Stimulated activated CD4-positive, alpha-beta T cell treated with anti-CD3 and anti-CD28 coated beads, Interleukin-1b, Interleukin-23, amount 100 ng/mL, for 24 hours (primary cell): ENCODE results near the gene BGLAP.
"Not testable (repeated sequence)": the region's sequence is repeated elsewhere in the genome, so short reads cannot be mapped to it uniquely, and the experiment has no call there.

ENCODE experiments used
- DNase-seq, 4 experiments: peaks; one replicate each; pipeline ENCODE4 v3.0.0-alpha.2; 2020; ENCODE audit warnings: low read depth in 4 of 4, low spot score in 1 of 4

Gene BGLAP

DNA sequence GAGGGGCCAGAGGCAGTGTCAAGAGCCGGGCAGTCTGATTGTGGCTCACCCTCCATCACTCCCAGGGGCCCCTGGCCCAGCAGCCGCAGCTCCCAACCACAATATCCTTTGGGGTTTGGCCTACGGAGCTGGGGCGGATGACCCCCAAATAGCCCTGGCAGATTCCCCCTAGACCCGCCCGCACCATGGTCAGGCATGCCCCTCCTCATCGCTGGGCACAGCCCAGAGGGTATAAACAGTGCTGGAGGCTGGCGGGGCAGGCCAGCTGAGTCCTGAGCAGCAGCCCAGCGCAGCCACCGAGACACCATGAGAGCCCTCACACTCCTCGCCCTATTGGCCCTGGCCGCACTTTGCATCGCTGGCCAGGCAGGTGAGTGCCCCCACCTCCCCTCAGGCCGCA is at the start of gene BGLAP:
BGLAP (plus strand) TSS at position 259 of the 400 bp plus-strand sequence; CDS start at position 307, 48 bp downstream.
- no peak for DNase-seq

DNA sequence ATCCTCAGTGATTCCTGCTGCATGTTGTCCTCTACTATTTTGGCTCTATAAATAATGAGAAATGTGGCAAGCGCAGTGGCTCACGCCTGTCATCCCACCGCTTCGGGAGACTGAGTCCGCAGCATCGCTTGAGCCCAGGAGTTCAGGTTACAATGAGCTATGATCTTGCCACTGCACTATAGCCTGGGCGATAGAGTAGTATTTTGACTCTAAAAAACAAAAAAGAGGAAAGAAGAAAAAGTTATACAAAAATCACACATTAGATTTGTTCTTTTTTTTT is 48.8 kb upstream of the BGLAP start:
- no peak for DNase-seq

DNA sequence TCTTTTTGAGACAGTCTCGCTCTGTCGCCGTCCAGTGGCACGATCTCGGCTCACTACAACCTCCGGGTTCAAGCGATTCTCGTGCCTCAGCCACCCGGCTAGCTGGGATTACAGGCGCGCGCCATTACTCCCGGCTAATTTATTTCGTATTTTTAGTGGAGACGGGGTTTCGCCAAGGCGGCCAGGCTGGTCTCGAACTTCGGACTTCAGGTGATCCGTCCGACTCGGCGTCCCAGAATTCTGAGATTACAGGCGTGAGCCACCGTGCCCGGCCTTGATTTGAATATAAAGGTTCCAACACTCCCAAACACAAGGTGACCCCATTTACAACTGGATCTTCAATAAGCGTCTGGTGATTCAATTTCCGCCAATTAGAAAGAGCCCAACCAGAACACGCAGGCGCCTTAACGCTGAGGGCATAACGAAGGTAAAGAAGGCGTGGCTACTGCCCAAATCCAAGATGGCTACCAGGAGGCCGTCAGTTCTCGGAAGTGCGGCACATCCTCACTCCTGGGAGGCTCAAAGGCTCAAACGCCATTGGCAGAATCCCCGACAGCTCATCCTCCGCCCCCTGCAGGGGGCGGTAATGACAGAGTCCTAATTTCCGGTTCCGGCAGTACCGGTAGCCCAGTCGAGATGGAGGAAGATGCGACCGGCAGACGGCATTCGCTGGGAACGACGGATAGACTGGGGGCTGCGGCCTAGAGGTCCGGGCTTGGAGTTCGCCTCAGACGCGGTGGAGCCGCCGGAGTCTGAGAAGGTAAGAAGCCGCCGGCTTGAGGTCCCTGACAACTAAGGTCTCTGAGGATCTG is 48.3 kb upstream of the BGLAP start, which contains the start of gene SLC25A44:
SLC25A44 (plus strand) TSS at position 617 of the 812 bp plus-strand sequence. CDS start 5,744 bp downstream, outside the sequence.
- DNase-seq = peak; percentile 77 to 96 (median 90)

DNA sequence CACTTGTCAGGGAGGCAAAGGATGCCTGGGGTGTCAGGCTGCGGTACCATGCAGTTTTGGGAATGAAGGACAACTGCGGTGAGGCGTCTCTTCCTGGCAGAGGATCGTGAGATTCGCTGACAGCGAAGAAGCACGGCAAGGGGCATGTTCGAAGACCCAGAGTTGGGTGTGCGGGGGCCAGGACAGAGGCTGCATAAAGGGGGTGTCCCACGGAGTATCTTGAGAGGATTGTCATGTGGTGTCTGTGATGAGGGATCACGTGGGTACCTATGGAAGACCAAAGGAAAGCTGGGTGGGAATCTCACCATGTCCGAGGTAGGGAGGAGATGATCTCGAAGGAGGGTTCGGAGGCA is 47.7 kb upstream of the BGLAP start:
- no peak for DNase-seq

DNA sequence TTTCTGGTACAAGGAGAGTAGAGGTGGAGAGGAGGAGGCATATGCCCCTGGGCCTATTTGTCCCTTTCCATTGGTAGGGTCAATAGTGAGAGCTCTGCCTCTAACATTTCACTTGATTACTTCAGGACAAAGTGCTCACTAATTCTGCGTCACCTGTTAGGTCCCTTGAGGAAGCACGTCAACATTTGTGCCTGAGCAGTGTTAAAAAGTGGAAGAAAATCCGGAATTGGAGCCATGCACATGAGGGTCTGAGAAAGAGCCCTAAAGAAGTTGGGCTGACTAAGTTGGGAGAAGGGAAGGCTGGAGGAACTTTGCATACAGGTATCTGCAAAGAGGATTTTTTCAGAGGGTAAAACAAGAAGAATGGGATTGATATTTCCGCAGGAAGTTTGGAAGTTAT is 46.1 kb upstream of the BGLAP start:
- DNase-seq = no peak

DNA sequence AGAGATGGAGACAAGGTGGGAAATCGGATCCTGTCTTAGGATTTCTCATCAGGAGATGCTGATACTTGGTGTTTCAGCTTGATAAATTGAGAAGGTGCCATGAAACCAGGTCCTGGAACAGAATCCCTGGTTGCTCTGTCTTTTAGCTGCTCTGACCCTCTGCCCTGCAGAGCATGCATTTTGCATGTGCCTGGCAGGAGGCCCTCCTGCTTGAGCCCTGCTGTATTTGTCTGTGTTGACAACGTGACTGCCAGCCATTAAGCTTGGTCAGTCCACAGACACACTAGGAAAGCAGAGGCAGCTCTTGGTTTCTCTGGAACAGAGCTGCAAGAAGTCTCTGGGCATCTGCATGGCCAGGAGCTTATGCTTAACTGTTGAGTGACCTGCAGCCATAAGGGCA is 45.5 kb upstream of the BGLAP start:
- no peak for DNase-seq

DNA sequence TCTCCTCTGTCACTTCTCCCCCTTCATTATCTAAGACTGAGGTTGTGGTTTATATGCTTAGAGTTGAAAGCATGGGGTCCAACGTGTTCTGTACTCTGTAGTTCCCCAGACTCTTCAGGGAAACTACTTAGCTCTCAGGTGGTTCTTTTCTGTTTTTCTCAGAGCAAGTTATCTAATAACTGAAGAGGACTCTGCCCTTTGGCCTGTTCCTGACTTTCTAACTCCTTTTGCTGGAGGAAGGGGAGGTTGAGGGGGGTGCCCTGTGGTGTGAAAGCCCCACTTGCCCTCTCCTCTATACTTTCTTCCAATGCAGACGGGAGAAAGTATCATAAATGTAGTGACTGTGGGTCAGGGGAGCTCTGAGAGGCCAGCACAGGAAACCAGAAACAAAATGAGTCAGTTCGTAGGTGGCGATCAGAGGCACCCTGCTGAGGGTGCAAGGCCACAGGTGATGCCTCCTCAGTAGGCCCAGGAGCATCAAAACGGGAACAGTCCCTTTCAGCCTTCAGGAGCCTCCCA is 43.1 kb upstream of the BGLAP start:
- peak in 1 of 4 experiments; percentile 34 for DNase-seq

DNA sequence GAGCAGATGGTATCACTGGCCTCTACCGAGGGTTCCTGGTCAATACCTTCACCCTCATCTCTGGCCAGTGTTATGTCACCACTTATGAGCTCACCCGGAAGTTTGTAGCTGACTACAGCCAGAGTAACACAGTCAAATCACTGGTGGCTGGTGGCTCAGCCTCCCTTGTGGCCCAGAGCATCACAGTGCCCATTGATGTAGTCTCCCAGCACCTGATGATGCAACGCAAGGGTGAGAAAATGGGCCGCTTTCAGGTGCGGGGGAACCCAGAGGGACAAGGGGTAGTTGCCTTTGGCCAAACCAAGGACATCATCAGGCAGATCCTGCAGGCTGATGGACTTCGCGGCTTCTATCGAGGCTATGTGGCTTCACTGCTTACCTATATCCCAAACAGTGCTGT is 41.9 kb upstream of the BGLAP start:
- DNase-seq = no peak

DNA sequence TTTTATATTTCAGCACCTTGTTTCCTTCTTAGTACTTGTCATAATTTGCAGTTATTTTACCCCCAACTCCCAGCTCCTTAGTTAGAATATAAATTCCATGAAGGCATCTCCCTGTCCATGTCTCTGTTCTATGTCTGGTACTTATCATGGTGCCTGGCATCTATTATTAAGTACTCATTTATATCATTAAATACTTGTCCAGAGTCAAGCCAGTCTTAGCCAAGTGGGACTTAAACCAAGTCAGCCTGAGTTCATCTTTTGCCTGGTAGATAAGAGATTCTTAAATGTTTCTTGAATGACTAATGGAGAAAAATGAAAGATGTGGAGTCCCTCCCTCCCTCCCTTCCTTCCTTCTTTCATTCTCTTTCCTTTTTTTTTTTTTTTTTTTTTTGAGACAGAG is 38.7 kb upstream of the BGLAP start:
- DNase-seq = no peak

DNA sequence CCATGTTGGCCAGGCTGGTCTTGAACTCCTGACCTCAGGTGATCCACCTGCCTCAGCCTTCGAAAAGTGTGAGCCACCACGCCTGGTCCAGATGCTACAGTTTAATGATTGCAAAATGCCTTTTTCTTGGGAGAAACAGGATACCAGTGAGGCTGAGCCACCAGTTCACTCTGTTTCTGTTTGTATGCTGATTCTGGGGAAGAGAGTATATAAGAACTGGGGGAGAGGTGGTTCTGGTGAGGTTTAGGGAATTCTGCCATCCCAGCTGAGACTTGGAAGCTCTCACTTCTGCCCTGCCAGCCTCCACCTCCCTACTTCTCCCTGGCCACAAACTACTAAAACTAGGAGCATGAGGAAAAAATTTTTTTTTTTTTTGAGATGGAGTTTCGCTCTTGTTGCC is 37.3 kb upstream of the BGLAP start:
- DNase-seq = no peak

DNA sequence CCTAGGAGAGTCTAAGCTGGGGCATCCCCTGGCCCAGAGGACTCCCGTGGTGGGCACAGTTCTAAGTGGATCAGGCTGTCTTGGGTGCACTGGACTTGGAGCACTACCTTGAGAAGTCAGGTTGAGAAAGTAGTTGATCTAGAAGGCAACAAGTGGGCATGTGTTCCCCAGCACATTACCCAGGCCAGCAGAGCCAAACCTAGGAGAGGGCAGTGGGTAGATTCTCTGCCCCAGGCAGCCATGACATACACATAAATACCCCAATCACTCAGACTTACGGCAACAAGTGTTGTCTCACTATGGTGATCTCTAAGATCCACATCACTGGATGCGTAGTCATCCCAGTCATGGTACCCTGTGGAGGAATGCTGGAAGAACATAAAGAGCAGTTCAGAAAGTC is 30.7 kb upstream of the BGLAP start:
- DNase-seq = no peak

DNA sequence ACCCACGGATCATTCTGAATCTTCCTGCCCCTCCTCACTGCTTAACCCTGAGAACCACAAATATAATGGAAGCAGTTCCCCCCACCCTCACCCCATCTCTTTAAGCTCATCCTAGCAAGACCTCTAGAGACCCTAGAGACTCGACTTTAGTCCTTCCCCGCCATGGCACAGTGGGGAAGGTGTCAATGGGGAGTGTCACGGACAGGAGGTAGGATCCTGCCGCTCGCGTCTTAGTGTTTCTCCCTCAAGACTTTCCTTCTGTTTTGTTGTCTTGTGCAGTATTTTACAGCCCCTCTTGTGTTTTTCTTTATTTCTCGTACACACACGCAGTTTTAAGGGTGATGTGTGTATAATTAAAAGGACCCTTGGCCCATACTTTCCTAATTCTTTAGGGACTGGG is 29.9 kb upstream of the BGLAP start:
- no peak for DNase-seq

DNA sequence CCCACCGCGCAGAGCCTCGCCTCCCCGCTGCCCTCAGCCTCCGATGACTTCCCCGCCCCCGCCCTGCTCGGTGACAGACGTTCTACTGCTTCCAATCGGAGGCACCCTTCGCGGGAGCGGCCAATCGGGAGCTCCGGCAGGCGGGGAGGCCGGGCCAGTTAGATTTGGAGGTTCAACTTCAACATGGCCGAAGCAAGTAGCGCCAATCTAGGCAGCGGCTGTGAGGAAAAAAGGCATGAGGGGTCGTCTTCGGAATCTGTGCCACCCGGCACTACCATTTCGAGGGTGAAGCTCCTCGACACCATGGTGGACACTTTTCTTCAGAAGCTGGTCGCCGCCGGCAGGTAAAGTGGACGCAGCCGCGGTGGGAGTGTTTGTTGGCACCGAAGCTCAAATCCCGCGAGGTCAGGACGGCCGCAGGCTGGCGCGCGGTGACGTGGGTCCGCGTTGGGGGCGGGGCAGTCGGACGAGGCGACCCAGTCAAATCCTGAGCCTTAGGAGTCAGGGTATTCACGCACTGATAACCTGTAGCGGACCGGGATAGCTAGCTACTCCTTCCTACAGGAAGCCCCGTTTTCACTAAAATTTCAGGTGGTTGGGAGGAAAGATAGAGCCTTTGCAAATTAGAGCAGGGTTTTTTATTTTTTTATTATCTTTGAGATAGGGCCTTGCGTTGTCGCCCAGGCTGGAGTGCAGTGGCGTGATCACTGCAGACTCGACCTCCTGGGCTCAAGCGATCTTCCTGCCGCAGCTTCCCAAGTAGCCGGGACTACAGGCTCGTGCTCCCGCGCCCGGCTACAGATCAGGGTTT is 28.9 kb upstream of the BGLAP start, which contains the start of gene PMF1:
PMF1 (plus strand) TSS at position 175 of the 811 bp plus-strand sequence; CDS start at position 184, 9 bp downstream.
- peak; percentile 87 to 98 (median 94) for DNase-seq

DNA sequence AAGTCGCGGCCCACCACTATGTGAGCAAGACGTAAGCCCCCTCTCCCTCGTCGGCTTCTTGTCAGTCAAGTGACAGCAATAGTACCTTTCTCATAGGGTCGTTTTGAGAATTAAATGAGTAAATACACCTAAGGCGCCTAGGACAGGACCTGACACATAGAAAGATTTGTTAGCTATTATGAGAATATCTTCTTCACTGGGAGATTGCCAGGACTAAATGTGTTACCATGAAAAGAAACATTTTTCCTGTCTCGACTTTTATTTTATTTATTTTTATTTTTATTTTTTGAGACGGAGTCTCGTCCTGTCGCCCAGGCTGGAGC is 28.4 kb upstream of the BGLAP start:
- no peak for DNase-seq

DNA sequence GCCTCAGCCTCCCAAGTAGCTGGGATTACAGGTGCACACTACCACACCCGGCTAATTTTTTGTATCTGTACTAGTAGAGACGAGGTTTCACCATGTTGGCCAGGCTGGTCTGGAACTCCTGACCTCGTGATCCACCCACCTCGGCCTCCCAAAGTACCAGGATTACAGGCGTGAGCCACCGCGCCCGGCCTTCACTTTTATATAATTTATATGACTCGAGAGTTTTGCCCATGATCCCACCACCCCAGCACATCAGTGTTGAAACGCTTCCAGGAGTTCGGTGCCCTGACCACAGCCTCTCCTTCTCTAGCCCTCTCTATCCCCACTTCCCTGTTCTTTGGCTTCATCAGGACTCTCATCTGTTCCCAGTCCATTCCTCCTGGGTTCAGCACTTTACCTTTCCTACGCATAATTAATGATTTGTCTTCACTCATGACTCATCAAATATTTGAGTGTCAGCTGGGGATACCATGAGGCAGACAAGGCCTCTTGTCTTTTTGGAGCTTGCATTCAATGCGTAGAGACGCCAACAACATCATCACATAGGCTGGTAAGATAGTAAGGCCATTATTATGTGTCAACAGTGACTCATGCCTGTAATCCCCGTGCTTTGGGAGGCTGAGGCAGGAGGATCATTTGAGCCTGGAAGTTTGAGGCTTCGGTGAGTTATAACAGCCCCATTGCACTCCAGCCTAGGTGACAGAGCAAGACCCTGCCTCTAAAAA is 27.8 kb upstream of the BGLAP start:
- DNase-seq = peak in 1 of 4 experiments; percentile 30

DNA sequence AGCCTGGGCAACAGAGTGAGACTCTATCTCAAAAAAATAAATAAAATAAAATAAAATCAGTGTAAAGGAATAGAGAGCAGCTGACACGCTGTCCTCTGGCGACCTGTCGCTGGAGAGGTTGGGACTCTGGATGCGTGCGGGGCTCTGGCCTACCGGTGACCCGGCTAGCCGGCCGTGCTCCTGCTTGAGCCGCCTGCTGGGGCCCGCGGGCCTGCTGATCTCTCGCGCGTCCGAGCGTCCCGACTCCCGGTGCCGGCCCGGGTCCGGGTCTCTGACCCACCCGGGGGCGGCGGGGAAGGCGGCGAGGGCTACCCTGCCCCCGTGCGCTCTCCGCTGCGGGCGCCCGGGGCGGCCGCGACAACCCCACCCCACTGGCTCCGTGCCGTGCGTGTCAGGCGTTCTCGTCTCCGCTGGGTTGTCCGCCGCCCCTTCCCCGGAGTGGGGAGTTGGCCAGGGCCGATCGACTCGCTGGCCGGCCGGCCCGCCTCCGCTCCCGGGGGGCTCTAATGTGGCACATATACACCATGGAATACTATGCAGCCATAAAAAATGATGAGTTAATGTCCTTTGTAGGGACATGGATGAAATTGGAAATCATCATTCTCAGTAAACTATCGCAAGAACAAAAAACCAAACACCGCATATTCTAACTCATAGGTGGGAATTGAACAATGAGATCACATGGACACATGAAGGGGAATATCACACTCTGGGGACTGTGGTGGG is 25.5 kb upstream of the BGLAP start:
- DNase-seq = not testable (repeated sequence)

DNA sequence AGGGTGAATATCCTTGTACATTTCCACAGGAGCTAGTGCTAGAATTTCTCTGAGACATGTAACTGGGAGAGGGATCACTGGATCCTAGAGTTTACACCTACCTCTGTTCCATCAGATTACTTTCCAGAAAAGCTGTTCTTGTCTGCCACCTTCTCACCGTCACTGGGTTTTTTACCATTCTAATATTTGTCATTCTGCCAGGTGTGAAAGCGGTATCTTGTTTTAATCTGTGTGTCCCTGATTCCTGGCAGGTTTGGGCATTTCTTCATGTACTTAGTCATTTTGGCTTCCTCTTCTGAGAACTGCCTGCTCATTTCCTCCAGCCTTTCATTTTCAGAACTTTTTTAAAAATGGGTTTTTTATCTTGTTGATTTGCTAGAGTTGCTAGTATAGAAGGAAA is 24.1 kb upstream of the BGLAP start:
- DNase-seq = no peak

DNA sequence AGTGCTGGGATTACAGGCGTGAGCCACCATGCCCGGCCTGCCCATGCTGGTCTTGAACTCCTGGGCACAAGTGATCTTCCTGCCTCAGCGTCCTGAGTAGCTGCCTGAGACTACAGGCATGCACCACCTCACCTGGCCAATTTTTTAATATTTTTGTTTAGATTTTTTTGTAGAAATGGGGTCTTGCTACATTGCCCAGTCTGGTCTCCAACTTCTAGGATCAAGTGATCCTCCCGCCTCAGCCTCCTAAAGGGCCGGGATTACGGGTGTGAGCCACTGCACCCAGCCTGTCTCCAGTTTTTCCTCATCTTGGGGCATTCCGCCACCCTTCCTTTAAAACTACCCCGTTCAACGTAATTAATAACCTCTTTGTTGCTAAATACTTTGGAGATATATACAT is 21.8 kb upstream of the BGLAP start:
- no peak for DNase-seq

DNA sequence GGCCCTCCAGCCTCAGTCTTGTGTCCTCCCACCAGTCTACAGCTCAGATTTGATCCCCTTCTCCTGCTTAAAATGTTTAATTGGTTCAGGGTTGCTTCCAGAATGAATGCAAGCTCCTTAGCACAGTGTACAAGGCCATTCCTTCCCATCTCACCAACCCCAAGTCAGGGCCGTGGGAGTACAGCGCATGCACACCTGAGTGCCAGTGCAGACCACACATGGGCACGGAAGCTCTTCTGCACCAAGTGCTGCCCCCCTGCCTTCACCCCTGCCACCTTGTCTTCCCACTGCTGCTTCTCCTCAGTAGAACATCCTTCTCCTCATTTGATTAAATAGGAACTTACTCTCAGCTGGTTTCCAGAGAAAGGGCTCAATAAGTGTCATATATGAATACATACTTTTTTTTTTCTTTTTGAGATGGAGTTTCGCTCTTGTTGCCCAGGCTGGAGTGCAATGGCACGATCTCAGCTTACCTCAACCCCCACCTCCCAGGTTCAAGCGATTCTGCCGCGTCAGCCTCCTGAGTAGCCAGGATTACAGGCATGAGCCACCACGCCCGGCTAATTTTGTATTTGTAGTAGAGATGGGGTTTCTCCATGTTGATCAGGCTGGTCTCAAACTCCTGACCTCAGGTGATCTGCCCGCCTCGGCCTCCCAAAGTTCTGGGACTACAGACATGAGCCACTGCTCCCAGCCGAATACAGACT is 19.8 kb upstream of the BGLAP start:
- DNase-seq = no peak

DNA sequence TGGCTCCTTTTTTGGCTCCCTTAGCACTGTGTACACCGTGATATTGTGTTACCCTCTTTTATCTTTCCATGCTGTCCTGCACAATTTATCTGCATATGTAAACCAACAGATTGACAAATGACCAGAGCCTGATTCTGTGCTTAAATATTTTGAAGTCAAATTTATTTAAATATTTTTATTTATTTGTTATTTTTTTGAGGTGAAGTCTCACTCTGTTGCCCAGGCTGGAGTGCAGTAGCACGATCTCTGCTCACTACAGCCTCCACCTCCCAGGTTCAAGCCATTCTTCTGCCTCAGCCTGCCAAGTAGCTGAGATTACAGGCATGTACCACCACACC is 16.3 kb upstream of the BGLAP start:
- DNase-seq = no peak
